Measurements from ENCODE around the gene UGT1A9. TPM values are rescaled to one million over a fixed set of nuclear protein-coding genes. Genes with fewer than 3 reads are reported as not detected.
A peak's percentile ranks its signal among the peaks of the same experiment; 100 is the strongest.

Gene UGT1A9
- total RNA-seq, 1 experiment from 2014 or later, result 6.7 TPM

DNA sequence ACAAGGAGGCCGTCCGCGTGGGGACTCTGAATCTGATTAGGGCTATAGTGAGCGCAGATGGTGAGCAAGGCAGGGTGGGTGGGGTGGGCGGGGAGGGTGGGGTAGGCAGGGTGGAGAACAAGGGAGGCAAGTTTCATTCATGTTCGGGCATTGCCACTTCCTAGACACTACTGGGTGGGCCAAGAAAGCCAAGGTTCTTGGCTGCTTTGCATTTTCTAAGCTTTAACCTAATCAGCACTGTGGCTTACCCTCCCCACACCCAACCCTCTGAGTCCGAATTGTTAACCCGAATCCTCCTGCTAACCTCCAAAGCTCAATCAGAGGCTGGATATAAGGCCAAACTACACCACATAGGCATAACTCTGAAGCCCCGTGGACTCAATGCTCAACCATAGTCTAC, 124.6 kb downstream of the UGT1A9 start:
- no peak for DNase-seq (ENCODE audit: low spot score)

- DNase-seq (ENCODE audit: low spot score), result no peak
These were observed 126.8 kb downstream of the UGT1A9 start for GRCh38 chr2:233798335-233799086.

- DNase-seq (ENCODE audit: low spot score), result no peak
These were observed 127.5 kb downstream of the UGT1A9 start for GRCh38 chr2:233799087-233799665.

DNA sequence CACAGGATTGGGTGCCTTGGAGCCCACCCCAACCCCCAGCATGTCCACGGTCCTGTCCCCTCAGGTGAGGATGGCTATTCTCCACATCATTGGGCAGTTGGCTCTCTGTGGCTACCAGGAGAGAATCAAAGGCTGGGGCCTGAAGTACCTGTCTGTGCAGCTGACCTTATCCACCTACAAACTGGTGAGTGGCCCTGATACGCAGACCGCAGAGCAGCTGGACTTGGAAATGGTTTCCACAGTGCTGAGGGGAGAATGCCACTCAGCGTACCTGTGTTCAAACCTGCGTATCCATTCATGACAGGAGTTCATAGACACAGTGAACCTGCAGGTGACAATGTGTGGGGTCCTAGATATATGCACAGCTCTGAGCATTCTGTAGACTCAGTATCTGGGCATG, 128.0 kb downstream of the UGT1A9 start:
- DNase-seq (ENCODE audit: low spot score), result no peak

GRCh38 chr2:233800208-233800607, 128.5 kb downstream of the UGT1A9 start:
- DNase-seq (ENCODE audit: low spot score), result no peak

GRCh38 chr2:233801357-233802131, 129.8 kb downstream of the UGT1A9 start:
- DNase-seq (ENCODE audit: low spot score), result peak; percentile 80

DNA sequence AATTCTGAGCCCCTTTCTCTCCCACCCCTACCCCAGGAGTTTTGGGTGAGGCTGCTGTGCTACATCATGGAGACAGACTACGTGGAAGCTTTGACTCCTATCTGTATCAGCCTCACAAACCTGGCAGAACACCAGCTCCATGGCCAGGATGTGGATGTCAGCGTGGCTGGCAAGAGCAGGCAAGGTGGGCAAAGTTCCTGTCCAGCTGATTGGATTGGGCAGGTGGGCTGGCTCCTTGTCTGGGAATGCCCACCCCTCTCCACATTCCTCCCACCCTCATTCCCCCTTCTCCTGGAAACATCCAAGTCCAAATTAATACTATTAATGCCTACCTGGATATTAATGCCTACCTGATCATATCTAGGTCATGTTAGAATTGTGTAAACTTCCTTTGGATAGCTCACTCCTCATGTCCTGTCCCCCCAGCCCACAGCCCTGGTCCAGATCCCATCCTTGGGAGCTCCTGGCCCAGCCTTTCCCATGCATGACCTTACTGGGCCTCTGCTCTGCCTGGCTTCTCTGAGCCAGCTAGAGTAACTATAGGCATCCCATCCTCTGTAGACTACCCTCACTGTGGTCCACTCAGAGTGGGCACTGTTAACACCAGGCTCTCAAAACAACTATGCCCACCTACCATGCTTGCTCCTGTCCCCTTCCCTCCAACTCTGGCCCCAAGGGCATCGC, 130.6 kb downstream of the UGT1A9 start:
- DNase-seq (ENCODE audit: low spot score), result no peak

- DNase-seq (ENCODE audit: low spot score), result no peak
These were observed 131.7 kb downstream of the UGT1A9 start for GRCh38 chr2:233803292-233803911.

GRCh38 chr2:233803994-233804393, 132.3 kb downstream of the UGT1A9 start:
- no peak for DNase-seq (ENCODE audit: low spot score)

DNA sequence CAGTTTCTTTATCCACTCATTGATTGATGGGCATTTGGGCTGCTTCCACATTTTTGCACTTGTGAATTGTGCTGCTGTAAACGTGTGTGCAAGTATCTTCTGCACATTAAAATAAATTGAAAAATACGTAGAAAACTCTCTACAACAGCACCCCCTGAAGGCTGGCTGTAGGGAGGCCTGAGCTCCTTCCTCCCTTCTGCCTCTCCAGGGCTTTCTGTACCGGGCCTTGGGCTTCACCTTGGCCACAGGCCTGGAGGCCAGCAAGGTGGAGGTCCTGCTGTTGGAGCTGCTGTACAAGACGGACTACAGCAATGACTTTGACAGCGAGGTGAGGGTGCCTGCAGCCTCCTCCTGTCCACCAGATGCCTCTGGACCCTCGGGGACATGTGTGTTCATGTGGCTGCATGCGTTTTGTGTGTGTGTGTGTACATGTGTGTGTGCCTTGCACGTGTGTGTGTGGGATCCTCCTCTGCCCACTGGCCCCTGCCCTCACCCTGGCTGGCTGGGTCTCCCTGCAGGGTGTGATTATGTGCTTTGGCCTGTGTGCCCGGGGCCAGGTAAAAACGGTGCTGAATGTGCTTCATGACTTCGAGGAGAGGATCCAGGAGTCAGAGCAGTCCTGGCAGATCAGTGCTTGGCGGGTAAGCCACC, 135.6 kb downstream of the UGT1A9 start:
- DNase-seq (ENCODE audit: low spot score), result no peak

- DNase-seq (ENCODE audit: low spot score), result no peak
These were observed 136.6 kb downstream of the UGT1A9 start for GRCh38 chr2:233807966-233808935.

DNA sequence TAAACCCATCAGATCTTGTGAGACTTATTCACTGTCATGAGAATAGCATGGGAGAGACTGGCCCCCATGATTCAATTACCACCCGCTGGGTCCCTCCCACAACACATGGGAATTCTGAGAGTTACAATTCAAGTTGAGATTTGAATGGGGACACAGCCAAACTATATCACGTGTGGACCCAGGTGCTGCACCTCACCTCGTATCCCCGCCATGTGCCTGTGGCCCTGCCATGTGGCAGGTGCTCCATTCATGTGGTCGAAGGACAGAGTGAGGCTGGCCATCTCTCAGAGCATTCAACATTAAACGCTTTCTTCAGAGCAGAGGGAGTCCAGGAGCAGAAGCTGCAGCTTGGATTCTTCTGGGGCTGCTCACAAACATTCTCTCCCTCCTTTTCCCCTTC, 138.7 kb downstream of the UGT1A9 start:
- DNase-seq (ENCODE audit: low spot score), result no peak

DNA sequence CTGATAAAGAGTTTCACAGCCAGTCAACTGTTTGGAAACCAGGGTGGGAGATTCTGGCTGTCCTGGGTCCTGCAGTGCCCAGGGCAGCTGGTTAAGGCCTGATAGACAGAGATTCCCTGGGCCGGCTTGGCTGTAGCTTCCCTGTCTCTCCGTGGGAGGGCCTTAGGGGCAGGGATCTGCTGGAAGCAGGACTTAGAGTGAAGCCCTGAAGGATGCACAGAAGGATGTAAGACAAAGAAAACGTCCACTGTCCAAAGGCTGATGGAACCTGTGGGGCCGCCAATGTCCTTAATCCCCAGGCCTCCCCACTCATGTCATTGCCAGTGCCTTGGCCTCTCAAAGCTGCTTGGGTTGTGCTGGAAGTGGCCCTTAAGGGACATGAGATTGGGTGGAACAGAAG, 139.4 kb downstream of the UGT1A9 start:
- DNase-seq (ENCODE audit: low spot score), result no peak

DNA sequence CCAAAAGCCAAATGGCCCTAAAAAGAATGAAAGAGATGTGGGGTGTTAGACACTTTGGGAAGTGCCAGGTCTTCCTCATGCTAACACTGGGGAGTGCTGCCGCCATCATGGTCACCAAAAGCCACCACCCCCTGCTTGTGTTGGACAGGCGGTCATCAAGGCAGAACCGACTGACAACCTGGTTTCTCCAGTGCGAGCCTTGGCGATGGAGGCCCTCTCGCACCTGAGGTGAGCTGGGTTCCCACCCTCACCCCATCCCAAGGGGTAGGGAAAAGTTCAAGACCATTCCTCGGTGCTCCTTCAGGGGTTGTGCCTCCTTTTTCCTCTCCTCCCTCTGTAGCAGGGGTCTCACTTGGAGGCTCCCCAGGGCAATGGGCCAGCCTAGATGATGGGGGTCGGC, 140.0 kb downstream of the UGT1A9 start:
- DNase-seq (ENCODE audit: low spot score), result no peak

DNA sequence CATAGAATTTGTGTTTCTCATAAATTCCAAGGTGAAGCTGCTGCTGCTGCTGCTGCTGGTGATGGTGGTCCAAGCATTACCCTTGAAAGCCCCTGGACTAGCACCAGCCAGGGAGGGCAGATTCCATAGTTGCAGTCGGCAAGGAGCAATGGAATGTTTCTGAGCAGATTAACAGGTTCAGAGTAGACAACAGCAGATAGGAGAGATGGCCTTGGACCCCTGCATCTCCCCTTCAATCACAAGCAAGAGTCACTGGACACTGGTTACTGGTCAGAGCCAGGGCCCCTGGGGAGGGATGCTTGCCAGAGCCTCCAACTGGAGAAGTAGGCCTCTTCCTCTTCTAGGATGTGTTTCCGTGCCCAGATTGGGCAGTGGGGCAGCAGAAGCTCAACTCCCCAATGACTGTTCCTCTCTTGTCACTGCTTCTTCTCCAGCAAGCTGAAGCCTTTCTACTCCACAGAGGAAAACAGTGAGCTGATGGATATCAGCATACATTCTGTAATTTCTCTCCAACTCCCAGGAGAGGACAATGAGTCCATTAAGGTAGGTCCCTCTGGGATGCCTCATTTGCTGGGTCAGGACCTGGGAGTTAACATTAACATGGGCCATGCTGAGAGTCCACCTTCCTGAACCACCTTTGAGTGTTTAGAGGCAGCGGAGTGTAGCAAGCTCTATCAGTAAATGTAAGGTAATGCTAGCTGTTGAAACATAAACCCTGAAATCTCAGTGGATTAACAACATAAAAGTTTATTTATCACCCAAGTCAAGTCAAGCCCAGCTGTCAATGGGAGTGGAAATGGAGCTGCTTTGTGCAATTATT, 141.7 kb downstream of the UGT1A9 start:
- no peak for DNase-seq (ENCODE audit: low spot score)

DNA sequence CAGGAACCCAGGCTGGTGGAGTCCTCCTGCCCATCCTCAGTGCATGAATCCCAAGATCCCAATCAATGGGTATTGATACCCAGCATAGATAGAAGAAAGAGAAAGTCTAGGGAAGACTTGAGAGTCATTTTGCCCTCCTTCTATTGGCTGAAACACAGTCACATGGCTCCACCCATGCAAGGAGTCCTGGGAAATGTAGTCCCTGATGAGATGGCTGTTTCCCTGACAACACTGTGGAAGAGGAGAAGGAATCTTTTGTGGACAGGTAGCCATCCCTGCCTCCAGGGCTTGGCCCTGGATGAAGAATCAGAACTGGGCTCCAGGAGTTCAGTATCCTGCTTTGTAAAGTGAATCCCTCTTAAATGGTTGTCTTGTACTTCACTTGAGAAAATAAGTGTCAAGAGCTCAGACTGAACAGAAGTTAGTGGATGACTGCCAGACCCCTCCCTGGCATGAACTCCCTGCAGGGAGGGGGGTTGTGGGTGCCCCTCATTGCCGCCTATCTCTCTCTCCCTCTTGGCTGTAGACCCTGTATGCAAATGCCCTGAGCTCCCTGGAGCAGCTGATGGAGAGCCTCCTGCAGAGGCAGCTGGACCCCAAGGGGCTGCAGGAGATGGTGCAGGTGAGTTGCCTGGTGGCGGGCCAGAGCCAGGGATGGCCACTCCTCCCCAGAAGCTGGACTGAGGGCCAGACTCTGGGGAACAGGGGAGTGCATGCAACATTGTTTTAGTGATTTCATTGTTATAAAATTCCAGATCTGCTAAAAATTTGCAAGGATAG, 142.5 kb downstream of the UGT1A9 start:
- DNase-seq (ENCODE audit: low spot score), result peak; percentile 47

- DNase-seq (ENCODE audit: low spot score), result no peak
These were observed 144.2 kb downstream of the UGT1A9 start for GRCh38 chr2:233815861-233816260.

- DNase-seq (ENCODE audit: low spot score), result no peak
These were observed 144.6 kb downstream of the UGT1A9 start for GRCh38 chr2:233816334-233816733.

All from HT-29 (cell line).